ENCODE measurements around the gene RXRA.

Gene RXRA

DNA sequence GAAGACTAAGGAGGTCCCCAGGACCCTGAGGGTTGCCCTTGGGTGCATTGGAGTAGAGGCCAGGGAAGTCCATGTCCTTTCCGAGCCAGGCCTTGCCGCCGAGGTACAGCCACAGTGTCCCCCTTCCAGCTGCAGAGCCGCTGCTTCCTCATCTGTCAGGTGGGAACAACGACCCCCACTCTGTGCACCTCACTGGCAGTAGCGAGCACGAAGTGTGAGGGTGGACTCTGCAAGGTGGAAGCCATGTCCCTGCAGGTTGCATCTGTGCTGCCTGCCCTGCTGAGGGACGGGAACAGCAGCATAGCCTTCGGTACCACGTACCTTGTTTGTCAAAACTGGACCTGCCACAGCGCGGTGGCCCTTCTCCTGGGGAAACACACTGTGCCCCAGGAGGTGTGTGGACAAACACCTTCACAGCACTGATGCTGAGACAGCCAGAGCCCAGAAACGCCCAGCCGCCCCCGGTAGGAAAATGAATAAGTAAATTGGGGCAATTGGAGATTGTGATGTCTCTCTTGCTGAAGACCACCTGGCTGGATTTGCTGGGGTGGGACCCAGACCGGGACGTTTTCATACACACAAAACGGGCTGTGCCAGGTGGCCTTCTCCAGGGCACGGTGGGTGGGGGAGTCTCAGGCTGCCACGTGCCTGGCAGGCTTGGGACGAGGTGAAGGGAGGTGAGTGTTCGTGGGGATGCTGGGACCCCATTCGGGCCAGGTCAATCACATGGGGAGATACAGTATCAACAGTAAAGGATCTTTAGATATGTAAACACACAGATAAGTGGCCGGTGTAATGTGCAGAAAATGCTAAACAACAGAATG, 157.3 kb downstream of the RXRA start:
- DNase-seq (ENCODE audit: low read depth) = no peak
- TF ChIP-seq, protein P1, sequence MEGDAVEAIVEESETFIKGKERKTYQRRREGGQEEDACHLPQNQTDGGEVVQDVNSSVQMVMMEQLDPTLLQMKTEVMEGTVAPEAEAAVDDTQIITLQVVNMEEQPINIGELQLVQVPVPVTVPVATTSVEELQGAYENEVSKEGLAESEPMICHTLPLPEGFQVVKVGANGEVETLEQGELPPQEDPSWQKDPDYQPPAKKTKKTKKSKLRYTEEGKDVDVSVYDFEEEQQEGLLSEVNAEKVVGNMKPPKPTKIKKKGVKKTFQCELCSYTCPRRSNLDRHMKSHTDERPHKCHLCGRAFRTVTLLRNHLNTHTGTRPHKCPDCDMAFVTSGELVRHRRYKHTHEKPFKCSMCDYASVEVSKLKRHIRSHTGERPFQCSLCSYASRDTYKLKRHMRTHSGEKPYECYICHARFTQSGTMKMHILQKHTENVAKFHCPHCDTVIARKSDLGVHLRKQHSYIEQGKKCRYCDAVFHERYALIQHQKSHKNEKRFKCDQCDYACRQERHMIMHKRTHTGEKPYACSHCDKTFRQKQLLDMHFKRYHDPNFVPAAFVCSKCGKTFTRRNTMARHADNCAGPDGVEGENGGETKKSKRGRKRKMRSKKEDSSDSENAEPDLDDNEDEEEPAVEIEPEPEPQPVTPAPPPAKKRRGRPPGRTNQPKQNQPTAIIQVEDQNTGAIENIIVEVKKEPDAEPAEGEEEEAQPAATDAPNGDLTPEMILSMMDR (IDR thresholded peaks at IDR 0.05; ENCODE audit: low read length, missing control alignments) = no peak
- H3K4me3 ChIP-seq (replicated peaks; ENCODE audit: low read depth, low read length) = no peak overlapping the region

DNA sequence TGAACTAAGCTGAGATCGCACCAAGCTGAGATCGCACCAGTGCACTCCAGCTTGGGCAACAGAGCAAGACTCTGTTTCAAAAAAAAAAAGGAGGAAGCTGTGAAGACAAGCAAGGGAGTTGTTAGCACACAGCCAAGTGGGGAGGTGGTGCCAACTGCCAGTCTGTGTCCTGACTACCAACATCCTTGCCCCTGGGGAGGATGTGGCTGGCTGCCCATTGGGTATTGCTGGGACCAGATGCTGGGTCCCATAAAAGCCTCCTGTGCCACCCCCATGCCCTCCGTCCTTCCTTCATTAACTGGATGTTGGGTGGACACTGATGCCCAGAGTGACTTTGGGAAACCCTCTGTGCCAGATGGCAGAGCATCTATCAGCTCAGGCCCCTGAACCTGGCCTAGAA, 158.2 kb downstream of the RXRA start:
- TF ChIP-seq, protein P1 (IDR thresholded peaks at IDR 0.05; ENCODE audit: low read length, missing control alignments) = no peak
- H3K4me3 ChIP-seq (replicated peaks; ENCODE audit: low read depth, low read length) = no peak overlapping the region
- DNase-seq (ENCODE audit: low read depth) = no peak

DNA sequence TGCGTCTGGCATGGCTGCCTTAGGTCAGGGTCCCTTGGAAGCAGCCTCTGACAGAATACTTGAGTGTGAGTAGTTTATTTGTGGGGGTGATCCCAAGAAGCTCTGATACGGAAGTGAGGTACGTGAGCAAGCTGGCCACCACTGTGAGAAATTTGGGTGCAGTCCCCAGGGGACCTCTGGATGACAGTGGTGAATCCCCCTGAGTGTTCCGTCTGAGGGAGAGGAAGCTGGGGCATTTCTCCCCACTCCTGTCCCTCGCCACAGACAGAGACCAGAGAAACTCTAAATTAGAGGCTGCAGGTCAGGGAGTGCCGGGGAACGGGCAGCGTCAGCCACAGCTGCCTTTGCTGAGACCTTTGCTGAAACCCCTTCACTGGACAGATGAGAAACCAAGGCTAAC, 159.4 kb downstream of the RXRA start:
- DNase-seq (ENCODE audit: low read depth) = no peak
- TF ChIP-seq, protein P1 (IDR thresholded peaks at IDR 0.05; ENCODE audit: low read length, missing control alignments) = no peak
- H3K4me3 ChIP-seq (replicated peaks; ENCODE audit: low read depth, low read length) = no peak overlapping the region

DNA sequence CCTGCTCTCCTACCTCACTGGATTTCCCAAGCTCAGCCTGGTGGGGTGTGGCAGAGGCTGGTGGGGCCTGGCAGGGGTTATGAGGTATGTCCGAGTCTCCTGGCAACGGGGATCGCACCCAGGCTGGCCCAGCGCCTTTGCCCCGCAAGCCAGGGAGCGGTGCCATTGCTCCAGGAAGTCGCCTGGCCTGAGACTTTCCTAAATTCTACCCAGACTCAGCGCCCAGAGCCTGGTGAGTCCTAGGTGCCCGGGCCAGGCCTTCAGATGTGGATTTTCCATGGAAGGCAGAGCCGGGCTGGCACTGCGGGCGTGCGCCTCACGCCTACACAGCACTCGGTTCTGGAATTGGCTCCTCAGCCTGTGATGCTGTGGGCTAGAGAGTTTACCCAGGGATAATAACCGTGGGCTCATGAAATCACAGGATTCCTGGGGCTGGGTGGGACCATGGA, 159.9 kb downstream of the RXRA start:
- TF ChIP-seq, protein P1 (IDR thresholded peaks at IDR 0.05; ENCODE audit: low read length, missing control alignments) = no peak
- no peak for DNase-seq (ENCODE audit: low read depth)
- H3K4me3 ChIP-seq (replicated peaks; ENCODE audit: low read depth, low read length) = no peak overlapping the region

DNA sequence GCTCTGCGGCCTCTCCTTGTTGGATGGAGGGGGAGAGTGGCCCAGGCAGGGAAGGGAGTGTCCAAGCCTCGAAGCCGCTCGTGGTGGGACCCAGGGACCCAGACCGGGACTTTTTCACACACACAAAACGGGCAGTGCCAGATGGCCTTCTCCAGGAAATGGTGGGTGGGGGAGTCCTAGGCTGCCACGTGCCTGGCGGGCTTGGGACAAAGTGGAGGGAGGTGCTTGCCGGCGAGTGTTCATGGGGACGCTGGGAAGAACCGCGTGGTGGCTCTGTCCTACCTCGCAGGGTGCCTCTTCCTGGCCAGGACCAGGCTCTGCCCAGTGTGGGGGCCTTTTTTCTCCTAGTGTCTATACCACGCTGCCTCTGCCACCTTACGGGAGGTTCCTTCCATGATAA, 160.3 kb downstream of the RXRA start:
- H3K4me3 ChIP-seq (replicated peaks; ENCODE audit: low read depth, low read length) = no peak overlapping the region
- TF ChIP-seq, protein P1 (IDR thresholded peaks at IDR 0.05; ENCODE audit: low read length, missing control alignments) = no peak
- no peak for DNase-seq (ENCODE audit: low read depth)
